HL-60 (cell line): ENCODE results near the gene CD22.

Experiments used
- DNase-seq, 2 experiments: peaks; one replicate each; pipeline ENCODE4 v3.0.0-alpha.2; 2010 to 2020; ENCODE audit warnings: low read depth in 1 of 2, low spot score in 1 of 2
- H3K27ac ChIP-seq: fragments of 250-450 bp; sonication (Bioruptor Pico); replicated peaks from 2 replicates; pipeline ENCODE4 v1.5.1; 2020; ENCODE audit warnings: mild to moderate bottlenecking, moderate library complexity
- H3K27me3 ChIP-seq: fragments of 250-450 bp; sonication (Bioruptor Pico); 2 replicates; pipeline ENCODE4 v1.5.1; 2021; ENCODE audit warnings: mild to moderate bottlenecking, moderate library complexity; ENCODE audit not compliant: insufficient read depth, poor library complexity, severe bottlenecking
- H3K4me3 ChIP-seq: replicated peaks from 2 replicates; pipeline ENCODE4 v1.5.1; 2011; ENCODE audit warnings: mild to moderate bottlenecking, control low read depth, low read length; ENCODE audit not compliant: insufficient read depth
- CTCF ChIP-seq: IDR thresholded peaks from one replicate; pipeline ENCODE4 v1.5.1; 2011; ENCODE audit warnings: low read length, control low read depth, inconsistent platforms; ENCODE audit not compliant: insufficient read depth
- GABPA ChIP-seq: IDR thresholded peaks from 2 replicates; pipeline ENCODE4 v1.6.1; 2012; ENCODE audit warnings: low read depth
- POLR2AphosphoS5 ChIP-seq: IDR thresholded peaks from 2 replicates; pipeline ENCODE4 v1.6.1; 2012; ENCODE audit warnings: low read depth
- REST ChIP-seq: IDR thresholded peaks from 2 replicates; pipeline ENCODE4 v1.6.1; 2012; ENCODE audit warnings: low read depth; ENCODE audit not compliant: insufficient replicate concordance
- SPI1 ChIP-seq: IDR thresholded peaks from 2 replicates; pipeline ENCODE4 v1.6.1; 2012; ENCODE audit warnings: low read depth, mild to moderate bottlenecking, borderline replicate concordance

Gene CD22

GRCh38 chr19:35353635-35354034 is 24.6 kb downstream of the CD22 start:
- Histone ChIP-seq H3K27me3 (no peaks in the 10 kb centered on the region), H3K4me3 (no peak overlapping the region), H3K27ac (no peak overlapping the region)
- DNase-seq, result peak in 1 of 2 experiments; percentile 3
- TF ChIP-seq GABPA, result no peak
- TF ChIP-seq POLR2AphosphoS5, result no peak
- no peak for TF ChIP-seq CTCF
- no peak for TF ChIP-seq SPI1
- TF ChIP-seq REST, result no peak

- TF ChIP-seq POLR2AphosphoS5, result no peak
- no peak for TF ChIP-seq SPI1
- TF ChIP-seq CTCF, result no peak
- TF ChIP-seq REST, result no peak
- TF ChIP-seq GABPA, result no peak
- no peak for DNase-seq
- Histone ChIP-seq H3K27ac (no peak overlapping the region), H3K27me3 (no peaks in the 10 kb centered on the region), H3K4me3 (no peak overlapping the region)
Observed at GRCh38 chr19:35354898-35355297, 25.9 kb downstream of the CD22 start.

- no peak overlapping the region for H3K27ac ChIP-seq
- TF ChIP-seq GABPA (no peak), CTCF (no peak), SPI1 (no peak), REST (no peak), POLR2AphosphoS5 (no peak)
- H3K27me3 ChIP-seq, result no peaks in the 10 kb centered on the region
- DNase-seq, result no peak
- no peak overlapping the region for H3K4me3 ChIP-seq
Observed at GRCh38 chr19:35355791-35356460, 26.9 kb downstream of the CD22 start.
